ENCODE results near the gene MTX2.

GRCh38 chr2:176227874-176228273 lies 41.4 kb upstream of the MTX2 start:
- TF ChIP-seq POLR2A (IDR thresholded peaks at IDR 0.05) (no peak), CTCF (IDR thresholded peaks at IDR 0.05) (no peak), POLR2AphosphoS5 (IDR thresholded peaks at IDR 0.05; ENCODE audit: insufficient read depth in 1 of 2, low read depth in 1 of 2) (no peak)

Data from vagina (tissue), 2 donors.